Fibroblast of villous mesenchyme (primary cell): ENCODE measurements around the gene TESPA1. TPM values are rescaled to one million over a fixed set of nuclear protein-coding genes. Genes with fewer than 3 reads are reported as not detected.

Source experiments
- DNase-seq: peaks from one replicate; pipeline ENCODE4 v3.0.0-alpha.2; 2010; ENCODE audit warnings: low read depth
- H3K4me3 ChIP-seq: 2 replicates; pipeline ENCODE4 v1.5.1; 2011; ENCODE audit warnings: low read depth, mild to moderate bottlenecking, low read length
- CTCF ChIP-seq: IDR thresholded peaks from 2 replicates; pipeline ENCODE4 v1.5.1; 2012; ENCODE audit warnings: low read depth, mild to moderate bottlenecking, low read length; ENCODE audit not compliant: insufficient read depth
- total RNA-seq: library from RNA; depleted of rRNA; stranded (reverse); fragments of >200 nt; gene quantifications from 2 replicates; pipeline ENCODE4 v1.2.3, GENCODE V29; 2012

The TESPA1 gene
- total RNA-seq, 1 donor, result not detected

GRCh38 chr12:54959291-54960018 is 25.1 kb downstream of the TESPA1 start:
- no peak for TF ChIP-seq CTCF
- DNase-seq, result no peak
- no peak overlapping the region for H3K4me3 ChIP-seq

- peak; percentile 69 for TF ChIP-seq CTCF
- no peak overlapping the region for H3K4me3 ChIP-seq
- DNase-seq, result peak; percentile 75
These were observed 26.4 kb downstream of the TESPA1 start for GRCh38 chr12:54958048-54958658.

DNA sequence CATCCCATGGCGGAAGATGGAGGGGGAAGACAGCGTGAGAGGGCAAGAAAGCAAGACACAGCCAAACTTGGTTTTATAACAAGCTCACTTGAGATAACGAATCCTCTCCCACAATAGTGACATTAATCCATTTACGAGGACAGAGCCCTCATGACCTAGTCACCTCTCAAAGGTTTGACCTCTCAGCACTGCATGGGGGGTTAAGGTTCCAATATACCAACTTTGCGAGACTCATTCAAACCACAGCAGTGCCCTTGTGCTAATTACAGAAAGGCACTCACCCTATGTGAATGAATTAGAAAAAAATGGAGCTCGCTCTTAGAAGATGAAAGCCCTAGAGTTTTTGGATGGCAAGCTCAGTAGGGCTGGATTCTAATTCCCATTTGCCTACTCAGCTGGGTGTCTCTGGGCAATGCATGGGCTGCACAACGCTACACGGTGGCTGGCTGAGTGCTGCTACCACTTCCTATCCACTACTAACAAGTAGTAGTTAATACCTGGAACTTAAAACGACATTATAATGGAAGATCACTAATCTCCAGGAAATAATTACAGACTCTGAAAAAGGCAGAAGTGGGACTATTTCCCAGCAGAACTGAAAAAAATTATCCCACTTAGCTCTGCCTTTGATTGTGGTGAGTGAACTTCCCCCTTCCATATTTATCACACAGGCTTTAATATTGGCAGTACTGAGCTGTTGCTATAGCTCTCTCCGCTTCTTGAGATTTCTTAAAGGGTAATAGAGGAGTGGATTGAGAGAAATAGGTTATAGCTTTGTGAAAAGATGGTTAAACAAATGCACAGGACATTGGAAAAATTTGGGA is 27.5 kb downstream of the TESPA1 start:
- no peak for DNase-seq
- H3K4me3 ChIP-seq, result no peak overlapping the region
- TF ChIP-seq CTCF, result no peak

DNA sequence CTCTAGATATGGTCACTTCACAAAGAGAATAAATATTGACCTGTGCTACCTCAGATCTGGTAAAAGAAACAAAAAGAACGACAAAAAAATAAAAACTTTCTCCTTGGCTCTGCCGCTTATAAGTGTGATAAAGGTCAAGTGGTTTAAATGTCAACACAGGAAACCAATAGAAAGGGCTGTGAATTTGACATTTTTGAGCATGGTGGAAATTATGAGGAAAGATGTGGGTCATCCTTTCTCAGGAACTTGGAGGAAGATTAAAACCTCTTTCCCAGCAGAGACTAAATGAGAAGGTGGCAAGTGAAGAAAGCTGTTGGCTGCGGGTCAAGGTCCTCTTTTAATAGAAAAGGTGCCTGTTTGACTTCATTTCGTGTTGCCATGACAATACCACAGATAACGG is 28.2 kb downstream of the TESPA1 start:
- H3K4me3 ChIP-seq, result no peak overlapping the region
- no peak for TF ChIP-seq CTCF
- DNase-seq, result no peak

- H3K4me3 ChIP-seq, result no peak overlapping the region
- DNase-seq, result no peak
- TF ChIP-seq CTCF, result no peak
These were observed 29.8 kb downstream of the TESPA1 start for GRCh38 chr12:54954801-54955200.

- TF ChIP-seq CTCF, result no peak
These were observed 30.3 kb downstream of the TESPA1 start for GRCh38 chr12:54954228-54954627.

More at GRCh38 chr12:54954228-54954627, 30.3 kb downstream of the TESPA1 start:
- no peak for DNase-seq
- H3K4me3 ChIP-seq, result no peak overlapping the region
